GM10266 (cell line): Measurements from ENCODE around the gene CAB39L.
"Not testable (repeated sequence)": the region's sequence is repeated elsewhere in the genome, so short reads cannot be mapped to it uniquely, and the experiment has no call there.

Source experiments
- DNase-seq: peaks from one replicate; pipeline ENCODE4 v3.0.0; 2012; ENCODE audit errors: extremely low spot score
- CTCF ChIP-seq: IDR thresholded peaks from 2 replicates; pipeline ENCODE4 v1.5.1; 2012; ENCODE audit warnings: mild to moderate bottlenecking, low read depth; ENCODE audit not compliant: control insufficient read depth, insufficient read depth; ENCODE audit errors: missing control alignments

CAB39L gene

GRCh38 chr13:49340161-49340560, 103.7 kb downstream of the CAB39L start:
- no peak for DNase-seq
- no peak for TF ChIP-seq CTCF

GRCh38 chr13:49336655-49337054, 107.2 kb downstream of the CAB39L start:
- DNase-seq: no peak
- no peak for TF ChIP-seq CTCF

- no peak for TF ChIP-seq CTCF
- DNase-seq: no peak
These were observed 113.4 kb downstream of the CAB39L start for GRCh38 chr13:49330546-49330864.

- no peak for DNase-seq
- TF ChIP-seq CTCF: no peak
These were observed 113.9 kb downstream of the CAB39L start for GRCh38 chr13:49329831-49330545.

GRCh38 chr13:49327145-49327544, 116.7 kb downstream of the CAB39L start:
- DNase-seq: not testable (repeated sequence)

- TF ChIP-seq CTCF: no peak
- DNase-seq: no peak
These were observed 117.5 kb downstream of the CAB39L start for GRCh38 chr13:49326222-49326917.

- DNase-seq: no peak
- no peak for TF ChIP-seq CTCF
These were observed 120.5 kb downstream of the CAB39L start for GRCh38 chr13:49323344-49323743.
